ENCODE measurements around the gene ZFP92.

Gene ZFP92

DNA sequence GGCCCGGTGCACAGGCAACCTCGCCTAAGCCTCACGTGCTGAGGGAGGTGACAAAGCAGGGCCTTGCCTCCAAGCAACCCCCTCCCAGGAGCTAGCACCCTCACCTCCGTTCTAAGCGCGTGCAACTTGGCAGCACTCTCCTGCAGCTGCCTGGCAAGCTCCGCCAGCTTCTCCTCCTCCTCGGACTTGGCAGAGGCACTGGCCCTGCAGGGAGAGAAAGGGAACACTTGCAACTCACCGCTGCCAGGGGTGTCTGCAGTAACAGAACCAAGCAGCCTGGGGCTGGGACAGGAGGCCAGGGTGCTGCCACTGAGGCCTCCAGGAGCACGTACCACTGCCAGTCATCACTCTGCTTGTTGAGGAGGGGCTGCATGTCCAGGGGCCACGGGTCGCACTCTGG lies 44.9 kb downstream of the ZFP92 start:
- DNase-seq (ENCODE audit: low read depth, low spot score) = no peak

GRCh38 chrX:153456704-153457103 lies 45.4 kb downstream of the ZFP92 start:
- DNase-seq (ENCODE audit: low read depth, low spot score) = no peak

DNA sequence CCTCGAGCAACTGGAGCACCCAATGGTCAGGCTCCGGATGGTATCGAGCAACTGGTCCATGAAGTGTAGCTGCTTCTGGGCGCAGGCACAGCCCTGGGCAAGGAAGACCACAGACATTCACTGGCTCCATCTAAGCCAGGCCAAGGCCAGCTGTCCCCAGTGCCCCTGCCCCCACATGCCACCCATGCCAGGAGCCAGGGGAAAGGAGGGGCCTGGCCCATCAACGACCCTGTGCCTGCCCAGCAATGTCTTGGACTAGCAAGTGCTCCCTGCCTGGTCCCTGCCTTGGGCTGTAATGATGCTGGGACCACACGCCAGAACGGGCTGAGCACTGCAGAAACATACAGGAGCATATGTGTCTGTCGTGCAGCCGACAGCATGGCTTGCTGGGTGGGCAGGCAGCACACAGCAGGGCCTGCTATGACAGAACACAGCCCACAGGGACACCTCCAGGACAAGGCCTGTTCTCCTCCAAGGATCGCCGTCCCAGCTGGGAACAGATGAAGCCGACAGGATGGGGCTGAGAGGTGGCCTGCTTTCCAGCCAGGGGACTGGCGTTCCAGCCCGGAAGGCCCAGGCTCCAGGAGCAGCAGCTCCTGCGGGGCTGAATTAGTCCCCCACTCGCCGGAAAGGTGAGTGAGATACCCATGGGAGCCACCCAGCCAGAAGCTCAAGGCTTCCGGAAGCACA lies 46.0 kb downstream of the ZFP92 start:
- no peak for DNase-seq (ENCODE audit: low read depth, low spot score)

GRCh38 chrX:153457827-153458466 lies 46.7 kb downstream of the ZFP92 start:
- no peak for DNase-seq (ENCODE audit: low read depth, low spot score)

DNA sequence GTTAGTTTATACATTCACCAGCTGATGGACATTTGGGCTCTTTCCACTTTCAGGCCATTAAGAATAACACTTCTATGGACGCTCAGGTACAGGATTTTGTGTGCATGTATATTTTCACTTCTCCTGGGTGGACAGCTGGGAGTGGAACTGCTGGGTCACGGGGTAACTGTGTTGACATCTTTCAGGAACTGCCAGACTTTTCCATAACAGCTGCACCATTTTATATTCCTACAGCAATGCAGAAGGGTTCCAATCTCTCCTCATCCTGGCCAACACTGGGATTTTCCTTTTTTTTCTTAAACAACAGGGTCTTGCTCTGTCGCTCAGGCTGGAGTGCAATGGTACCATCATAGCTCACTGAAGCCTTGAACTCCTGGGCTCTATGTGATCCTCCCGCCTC lies 47.2 kb downstream of the ZFP92 start:
- DNase-seq (ENCODE audit: low read depth, low spot score) = no peak

DNA sequence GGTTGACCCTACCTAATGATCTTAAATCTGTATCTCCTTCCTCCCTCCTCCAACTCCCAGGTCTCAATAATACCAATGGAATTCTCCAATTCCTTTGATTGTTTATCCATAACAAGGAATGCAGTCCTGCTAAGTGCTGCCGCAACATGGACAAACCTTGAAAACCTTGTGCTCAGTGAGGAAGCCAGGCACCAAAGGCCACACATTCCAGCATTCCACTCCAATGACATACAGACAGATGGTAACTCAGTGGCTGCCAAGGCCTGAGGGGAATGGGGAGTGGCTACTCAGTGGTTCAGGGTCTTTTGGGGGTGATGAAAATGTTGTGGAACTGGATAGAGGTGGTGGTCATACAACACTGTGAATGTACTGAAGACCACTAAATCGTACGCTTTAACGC lies 48.7 kb downstream of the ZFP92 start:
- DNase-seq (ENCODE audit: low read depth, low spot score) = no peak

- DNase-seq (ENCODE audit: low read depth, low spot score) = no peak
These were observed 49.6 kb downstream of the ZFP92 start for GRCh38 chrX:153460826-153461225.

Data from activated CD4-positive, CD25-positive, alpha-beta regulatory T cell treated with anti-CD3 and anti-CD28 coated beads, Interleukin-2, amount 50 U/mL, for 16 hours (primary cell).